Measurements from ENCODE around the gene TOR1AIP1. TPM values are rescaled to one million over a fixed set of nuclear protein-coding genes. Genes with fewer than 3 reads are reported as not detected.

The TOR1AIP1 gene
- total and polyA plus RNA-seq, 9 donors, result 34.9 to 57.4 (median 45.9) TPM

- Histone ChIP-seq H3K4me1 (ENCODE audit: control insufficient read depth, insufficient read depth, low read length) (no peaks in the 10 kb centered on the region), H3K27ac (ENCODE audit: low read length) (no peak overlapping the region), H3K9me3 (replicated peaks; ENCODE audit: control insufficient read depth, low read depth, low read length) (no peaks in the 10 kb centered on the region), H3K4me3 (ENCODE audit: low read length) (no peak overlapping the region), H3K27me3 (ENCODE audit: control insufficient read depth, insufficient read depth, low read length) (no peaks in the 10 kb centered on the region), H3K36me3 (ENCODE audit: control insufficient read depth, insufficient read depth, low read length) (no peaks in the 10 kb centered on the region)
- DNase-seq, result no peak
- WGBS (ENCODE audit: insufficient coverage), result 60% methylated on average over 1 of the region's 1 CpG
These were observed 53.9 kb downstream of the TOR1AIP1 start for GRCh38 chr1:179935909-179936496.

- H3K27ac ChIP-seq (ENCODE audit: low read length), result no peak overlapping the region
- H3K36me3 ChIP-seq (ENCODE audit: control insufficient read depth, insufficient read depth, low read length), result no peaks in the 10 kb centered on the region
- H3K27me3 ChIP-seq (ENCODE audit: control insufficient read depth, insufficient read depth, low read length), result no peaks in the 10 kb centered on the region
- H3K4me3 ChIP-seq (ENCODE audit: low read length), result no peak overlapping the region
- no peak for DNase-seq
- H3K9me3 ChIP-seq (replicated peaks; ENCODE audit: control insufficient read depth, low read depth, low read length), result no peaks in the 10 kb centered on the region
- no peaks in the 10 kb centered on the region for H3K4me1 ChIP-seq (ENCODE audit: control insufficient read depth, insufficient read depth, low read length)
These were observed 55.7 kb downstream of the TOR1AIP1 start for GRCh38 chr1:179937668-179938254.

- no peak for DNase-seq
- no peaks in the 10 kb centered on the region for H3K36me3 ChIP-seq (ENCODE audit: control insufficient read depth, insufficient read depth, low read length)
- H3K27ac ChIP-seq (ENCODE audit: low read length), result no peak overlapping the region
- no CpG with 5 or more reads among the region's 2 CpGs for WGBS (ENCODE audit: insufficient coverage)
- H3K4me3 ChIP-seq (ENCODE audit: low read length), result no peak overlapping the region
- H3K27me3 ChIP-seq (ENCODE audit: control insufficient read depth, insufficient read depth, low read length), result no peaks in the 10 kb centered on the region
- H3K9me3 ChIP-seq (replicated peaks; ENCODE audit: control insufficient read depth, low read depth, low read length), result no peaks in the 10 kb centered on the region
- H3K4me1 ChIP-seq (ENCODE audit: control insufficient read depth, insufficient read depth, low read length), result no peaks in the 10 kb centered on the region
These were observed 56.7 kb downstream of the TOR1AIP1 start for GRCh38 chr1:179938752-179939151.

GRCh38 chr1:179939941-179940340 lies 57.9 kb downstream of the TOR1AIP1 start:
- Histone ChIP-seq H3K27ac (ENCODE audit: low read length) (no peak overlapping the region), H3K36me3 (ENCODE audit: control insufficient read depth, insufficient read depth, low read length) (no peaks in the 10 kb centered on the region), H3K4me1 (ENCODE audit: control insufficient read depth, insufficient read depth, low read length) (no peaks in the 10 kb centered on the region), H3K27me3 (ENCODE audit: control insufficient read depth, insufficient read depth, low read length) (no peaks in the 10 kb centered on the region), H3K4me3 (ENCODE audit: low read length) (no peak overlapping the region), H3K9me3 (replicated peaks; ENCODE audit: control insufficient read depth, low read depth, low read length) (no peaks in the 10 kb centered on the region)
- no peak for DNase-seq
- 86% methylated on average over 1 of the region's 1 CpG for WGBS (ENCODE audit: insufficient coverage)

GRCh38 chr1:179941454-179941853 lies 59.4 kb downstream of the TOR1AIP1 start:
- Histone ChIP-seq H3K9me3 (replicated peaks; ENCODE audit: control insufficient read depth, low read depth, low read length) (no peaks in the 10 kb centered on the region), H3K36me3 (ENCODE audit: control insufficient read depth, insufficient read depth, low read length) (no peaks in the 10 kb centered on the region), H3K4me1 (ENCODE audit: control insufficient read depth, insufficient read depth, low read length) (no peaks in the 10 kb centered on the region)

GRCh38 chr1:179950651-179951050 lies 68.6 kb downstream of the TOR1AIP1 start:
- 79% methylated on average over 4 of the region's 7 CpGs for WGBS (ENCODE audit: insufficient coverage)
- no peak for DNase-seq
- H3K36me3 ChIP-seq (ENCODE audit: control insufficient read depth, insufficient read depth, low read length), result no peaks in the 10 kb centered on the region
- H3K4me1 ChIP-seq (ENCODE audit: control insufficient read depth, insufficient read depth, low read length), result peaks cover 2% of the 10 kb centered on the region
- H3K27ac ChIP-seq (ENCODE audit: low read length), result no peak overlapping the region
- H3K4me3 ChIP-seq (ENCODE audit: low read length), result no peak overlapping the region
- H3K27me3 ChIP-seq (ENCODE audit: control insufficient read depth, insufficient read depth, low read length), result no peaks in the 10 kb centered on the region
- no peaks in the 10 kb centered on the region for H3K9me3 ChIP-seq (replicated peaks; ENCODE audit: control insufficient read depth, low read depth, low read length)

More at GRCh38 chr1:179941454-179941853, 59.4 kb downstream of the TOR1AIP1 start:
- no peak for DNase-seq
- no peak overlapping the region for H3K27ac ChIP-seq (ENCODE audit: low read length)
- no peaks in the 10 kb centered on the region for H3K27me3 ChIP-seq (ENCODE audit: control insufficient read depth, insufficient read depth, low read length)
- WGBS (ENCODE audit: insufficient coverage), result 100% methylated on average over 1 of the region's 2 CpGs
- no peak overlapping the region for H3K4me3 ChIP-seq (ENCODE audit: low read length)

GRCh38 chr1:179951383-179952144 lies 69.5 kb downstream of the TOR1AIP1 start:
- DNase-seq, result no peak
- Histone ChIP-seq H3K4me1 (ENCODE audit: control insufficient read depth, insufficient read depth, low read length) (peaks cover 2% of the 10 kb centered on the region), H3K9me3 (replicated peaks; ENCODE audit: control insufficient read depth, low read depth, low read length) (no peaks in the 10 kb centered on the region), H3K36me3 (ENCODE audit: control insufficient read depth, insufficient read depth, low read length) (no peaks in the 10 kb centered on the region), H3K27ac (ENCODE audit: low read length) (no peak overlapping the region), H3K4me3 (ENCODE audit: low read length) (no peak overlapping the region), H3K27me3 (ENCODE audit: control insufficient read depth, insufficient read depth, low read length) (no peaks in the 10 kb centered on the region)
- 95% methylated on average over 3 of the region's 10 CpGs for WGBS (ENCODE audit: insufficient coverage)

- DNase-seq, result peak; percentile 27
- WGBS (ENCODE audit: insufficient coverage), result 86% methylated on average over 3 of the region's 4 CpGs
- Histone ChIP-seq H3K36me3 (ENCODE audit: control insufficient read depth, insufficient read depth, low read length) (no peaks in the 10 kb centered on the region), H3K4me3 (ENCODE audit: low read length) (no peak overlapping the region), H3K9me3 (replicated peaks; ENCODE audit: control insufficient read depth, low read depth, low read length) (no peaks in the 10 kb centered on the region), H3K4me1 (ENCODE audit: control insufficient read depth, insufficient read depth, low read length) (peaks cover 2% of the 10 kb centered on the region), H3K27me3 (ENCODE audit: control insufficient read depth, insufficient read depth, low read length) (no peaks in the 10 kb centered on the region), H3K27ac (ENCODE audit: low read length) (no peak overlapping the region)
These were observed 70.1 kb downstream of the TOR1AIP1 start for GRCh38 chr1:179952186-179952585.

GRCh38 chr1:179953974-179954492 lies 71.9 kb downstream of the TOR1AIP1 start:
- DNase-seq, result no peak
- Histone ChIP-seq H3K4me1 (ENCODE audit: control insufficient read depth, insufficient read depth, low read length) (peaks cover 3% of the 10 kb centered on the region), H3K27me3 (ENCODE audit: control insufficient read depth, insufficient read depth, low read length) (no peaks in the 10 kb centered on the region), H3K36me3 (ENCODE audit: control insufficient read depth, insufficient read depth, low read length) (no peaks in the 10 kb centered on the region), H3K27ac (ENCODE audit: low read length) (peak overlapping the region; percentile 98), H3K4me3 (ENCODE audit: low read length) (peak overlapping the region; percentile 94), H3K9me3 (replicated peaks; ENCODE audit: control insufficient read depth, low read depth, low read length) (no peaks in the 10 kb centered on the region)
- 1% methylated on average over 19 of the region's 19 CpGs for WGBS (ENCODE audit: insufficient coverage)

GRCh38 chr1:179954493-179955286 lies 72.6 kb downstream of the TOR1AIP1 start, which contains the start of gene CEP350:
TSS of gene CEP350 (plus strand) at chr1:179954810. CDS start at chr1:179986182, 31,372 bp downstream.
- Histone ChIP-seq H3K9me3 (replicated peaks; ENCODE audit: control insufficient read depth, low read depth, low read length) (no peaks in the 10 kb centered on the region), H3K4me1 (ENCODE audit: control insufficient read depth, insufficient read depth, low read length) (peaks cover 5% of the 10 kb centered on the region), H3K27ac (ENCODE audit: low read length) (peak within 1 kb of the TSS; percentile 98), H3K36me3 (ENCODE audit: control insufficient read depth, insufficient read depth, low read length) (no peaks in the 10 kb centered on the region), H3K4me3 (ENCODE audit: low read length) (peak within 1 kb of the TSS; percentile 94), H3K27me3 (ENCODE audit: control insufficient read depth, insufficient read depth, low read length) (no peaks in the 10 kb centered on the region)
- WGBS (ENCODE audit: insufficient coverage), result under 1% methylated on average over 72 of the region's 72 CpGs
- peak; percentile 100 for DNase-seq

All from muscle of leg (tissue), 11 donors.